GM12872 (cell line): ENCODE measurements around the gene LOC128125822.

Experiments used
- CTCF ChIP-seq: IDR thresholded peaks from 3 replicates; pipeline ENCODE4 v1.5.1; 2011; ENCODE audit warnings: low read depth, mild to moderate bottlenecking, low read length, moderate library complexity; ENCODE audit not compliant: insufficient read depth

The LOC128125822 gene

GRCh38 chr6:63611560-63611959, 39.3 kb downstream of the LOC128125822 start:
- no peak for TF ChIP-seq CTCF

DNA sequence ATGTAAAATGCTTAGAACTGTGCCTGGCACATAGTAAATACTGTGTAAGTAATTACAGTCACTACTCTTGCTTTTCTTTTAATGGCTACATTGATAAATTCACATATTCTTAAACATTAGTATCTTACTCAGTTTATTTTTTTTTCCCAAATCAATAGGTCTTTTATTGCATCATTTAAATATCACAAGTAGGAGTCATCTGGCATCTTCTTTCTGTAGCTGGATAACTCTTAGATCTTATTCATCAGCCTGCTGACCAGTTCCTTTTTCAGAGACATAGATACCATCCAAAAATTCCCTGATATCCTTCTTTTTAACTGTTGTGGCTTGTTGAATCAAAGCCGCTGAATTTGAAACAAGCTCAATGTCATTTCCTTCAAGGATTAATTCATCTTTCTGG, 43.3 kb downstream of the LOC128125822 start:
- no peak for TF ChIP-seq CTCF
